ENCODE results near the gene NOMO2.
"Not testable (repeated sequence)": the region's sequence is repeated elsewhere in the genome, so short reads cannot be mapped to it uniquely, and the experiment has no call there.

The NOMO2 gene

DNA sequence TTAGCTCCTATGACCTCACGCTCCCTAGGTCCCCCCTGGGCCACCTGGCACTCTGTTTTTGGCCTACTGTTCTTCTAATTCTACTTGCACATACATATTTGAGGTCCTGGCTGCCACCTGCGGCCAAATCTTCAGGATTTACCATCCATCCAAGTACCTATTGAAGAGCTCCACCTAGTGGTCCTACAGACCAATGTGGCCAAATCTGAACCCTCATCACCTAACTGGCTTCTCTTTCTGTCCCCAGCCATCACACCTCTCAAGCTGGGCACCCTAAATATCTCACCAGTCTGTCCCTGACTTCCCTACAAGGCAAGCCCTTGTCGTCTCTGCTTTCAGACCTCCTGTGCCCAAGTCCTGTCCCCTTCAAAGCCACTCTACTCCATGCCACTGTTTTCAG, 24.9 kb downstream of the NOMO2 start:
- H3K9me3 ChIP-seq (ENCODE audit: control insufficient read depth, insufficient read depth, low read length); H3K4me1 ChIP-seq (ENCODE audit: control insufficient read depth, insufficient read depth, low read length); H3K9ac ChIP-seq (ENCODE audit: low read depth, low read length); H3K4me3 ChIP-seq (ENCODE audit: low read depth, low read length); H3K27ac ChIP-seq (ENCODE audit: low read depth, low read length); H3K27me3 ChIP-seq (ENCODE audit: control insufficient read depth, insufficient read depth, low read length); H3K36me3 ChIP-seq (ENCODE audit: control insufficient read depth, insufficient read depth, low read length): not testable (repeated sequence)

DNA sequence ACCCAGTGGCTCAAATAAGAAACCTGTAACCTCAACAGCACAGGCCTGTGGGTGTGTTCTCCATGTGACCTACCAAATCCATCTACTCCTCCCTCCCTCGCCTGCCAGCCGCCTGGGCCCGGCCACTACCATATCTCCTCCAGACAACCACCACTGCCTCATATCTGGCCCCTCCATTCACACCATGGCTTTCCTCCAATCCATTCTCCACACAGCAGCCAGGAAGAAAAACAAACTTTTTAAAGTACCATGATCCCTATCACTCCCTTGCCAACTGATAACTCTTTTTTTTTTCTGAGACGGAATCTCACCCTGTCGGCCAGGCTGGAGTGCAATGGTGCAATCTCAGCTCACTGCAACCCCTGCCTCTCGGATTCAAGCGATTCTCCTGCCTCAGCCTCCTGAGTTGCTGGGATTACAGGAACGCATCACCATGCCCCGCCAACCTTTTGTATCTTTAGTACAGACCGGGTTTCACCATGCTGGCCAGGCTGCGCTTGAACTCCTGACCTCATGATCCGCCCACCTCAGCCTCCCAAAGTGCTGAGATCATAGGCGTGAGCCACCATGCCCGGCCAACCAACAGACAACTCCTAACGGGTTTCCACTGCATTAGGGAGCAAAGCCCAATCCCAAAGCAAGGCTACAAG, 26.3 kb downstream of the NOMO2 start:
- H3K4me1 ChIP-seq (ENCODE audit: control insufficient read depth, insufficient read depth, low read length); H3K27me3 ChIP-seq (ENCODE audit: control insufficient read depth, insufficient read depth, low read length); H3K4me3 ChIP-seq (ENCODE audit: low read depth, low read length); H3K9ac ChIP-seq (ENCODE audit: low read depth, low read length); H3K27ac ChIP-seq (ENCODE audit: low read depth, low read length); H3K36me3 ChIP-seq (ENCODE audit: control insufficient read depth, insufficient read depth, low read length); H3K9me3 ChIP-seq (ENCODE audit: control insufficient read depth, insufficient read depth, low read length): not testable (repeated sequence)

DNA sequence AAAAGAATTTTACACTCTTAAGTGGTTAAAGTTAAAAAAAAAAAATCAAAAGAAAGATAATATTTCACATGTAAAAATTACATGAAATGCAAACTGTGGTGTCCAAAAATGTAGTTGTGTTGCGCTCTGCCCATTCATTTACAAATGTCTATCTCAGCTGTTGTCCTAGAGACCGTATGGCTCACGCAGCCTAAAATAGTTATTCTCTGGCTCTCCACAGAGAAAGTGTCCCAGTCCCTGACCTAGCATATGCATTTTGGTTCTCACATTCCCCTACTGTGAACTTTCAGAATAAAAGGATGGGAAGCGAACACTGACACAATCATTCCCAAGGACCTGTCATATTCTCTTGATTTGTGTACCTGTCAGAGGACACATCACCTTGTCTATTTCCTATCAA, 27.6 kb downstream of the NOMO2 start:
- not testable (repeated sequence) for H3K9ac ChIP-seq (ENCODE audit: low read depth, low read length); H3K4me1 ChIP-seq (ENCODE audit: control insufficient read depth, insufficient read depth, low read length); H3K4me3 ChIP-seq (ENCODE audit: low read depth, low read length); H3K9me3 ChIP-seq (ENCODE audit: control insufficient read depth, insufficient read depth, low read length); H3K36me3 ChIP-seq (ENCODE audit: control insufficient read depth, insufficient read depth, low read length); H3K27me3 ChIP-seq (ENCODE audit: control insufficient read depth, insufficient read depth, low read length); H3K27ac ChIP-seq (ENCODE audit: low read depth, low read length)

DNA sequence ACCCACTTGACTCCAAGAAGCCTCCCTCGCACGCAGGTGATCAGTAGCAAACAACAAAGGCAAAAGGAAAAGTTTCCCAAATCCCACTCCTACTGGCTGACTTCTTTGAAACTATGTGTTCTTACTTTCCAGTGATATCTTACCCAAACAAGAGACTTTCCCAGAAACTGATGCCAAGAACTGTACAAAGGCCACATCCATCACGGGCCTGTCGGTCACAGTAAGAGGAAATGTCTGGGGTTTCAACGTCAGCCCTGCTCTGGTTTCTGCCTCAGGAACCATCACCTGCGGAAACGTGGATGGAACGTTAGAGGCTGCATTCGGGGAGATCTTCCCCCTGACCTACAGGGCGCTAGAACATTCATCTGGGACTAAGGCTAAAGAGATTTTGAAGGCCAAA, 30.6 kb downstream of the NOMO2 start:
- not testable (repeated sequence) for H3K9ac ChIP-seq (ENCODE audit: low read depth, low read length); H3K9me3 ChIP-seq (ENCODE audit: control insufficient read depth, insufficient read depth, low read length); H3K4me3 ChIP-seq (ENCODE audit: low read depth, low read length)

DNA sequence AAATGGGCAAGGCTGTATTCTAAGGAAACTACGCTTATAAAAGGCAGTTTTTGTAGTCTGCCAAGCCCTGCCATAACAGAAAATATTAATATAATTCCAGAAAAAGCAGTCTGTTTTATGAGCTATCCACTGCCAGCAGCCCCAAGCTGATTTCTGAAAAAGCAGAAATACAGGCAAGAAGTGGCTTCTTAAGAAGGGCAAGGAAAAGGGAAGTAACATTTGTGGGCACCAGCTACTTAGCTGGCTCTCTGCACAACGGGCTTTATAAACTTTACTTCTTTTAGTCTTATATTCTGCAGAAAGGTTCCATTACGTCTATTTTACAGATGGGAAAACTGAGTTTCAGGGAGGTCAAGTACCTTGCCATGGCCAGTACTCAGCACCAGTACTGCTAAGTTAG, 31.6 kb downstream of the NOMO2 start:
- not testable (repeated sequence) for H3K27ac ChIP-seq (ENCODE audit: low read depth, low read length); H3K27me3 ChIP-seq (ENCODE audit: control insufficient read depth, insufficient read depth, low read length); H3K4me3 ChIP-seq (ENCODE audit: low read depth, low read length); H3K9me3 ChIP-seq (ENCODE audit: control insufficient read depth, insufficient read depth, low read length); H3K4me1 ChIP-seq (ENCODE audit: control insufficient read depth, insufficient read depth, low read length); H3K36me3 ChIP-seq (ENCODE audit: control insufficient read depth, insufficient read depth, low read length); H3K9ac ChIP-seq (ENCODE audit: low read depth, low read length)

More for the DNA sequence above, 30.6 kb downstream of the NOMO2 start:
- H3K27me3 ChIP-seq (ENCODE audit: control insufficient read depth, insufficient read depth, low read length); H3K4me1 ChIP-seq (ENCODE audit: control insufficient read depth, insufficient read depth, low read length); H3K27ac ChIP-seq (ENCODE audit: low read depth, low read length); H3K36me3 ChIP-seq (ENCODE audit: control insufficient read depth, insufficient read depth, low read length): not testable (repeated sequence)

DNA sequence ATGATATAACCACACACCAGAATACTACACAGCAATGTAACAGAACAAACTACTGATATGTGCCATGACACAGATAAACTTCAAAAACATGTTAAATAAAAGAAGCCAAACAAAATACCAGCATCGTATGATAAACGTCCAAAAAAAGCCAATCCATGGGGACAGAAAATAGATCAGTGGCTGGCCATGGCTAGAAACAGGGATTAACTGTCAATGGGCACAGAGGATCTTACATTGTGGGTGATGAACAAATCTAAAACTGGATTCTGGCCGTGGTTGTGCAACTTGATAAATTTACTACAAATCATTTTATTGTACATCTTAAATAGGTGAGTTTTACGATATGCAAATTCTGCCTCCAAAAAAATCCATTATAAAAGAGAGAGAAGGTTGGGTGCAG, 35.4 kb downstream of the NOMO2 start:
- not testable (repeated sequence) for H3K4me1 ChIP-seq (ENCODE audit: control insufficient read depth, insufficient read depth, low read length); H3K27me3 ChIP-seq (ENCODE audit: control insufficient read depth, insufficient read depth, low read length); H3K9me3 ChIP-seq (ENCODE audit: control insufficient read depth, insufficient read depth, low read length); H3K9ac ChIP-seq (ENCODE audit: low read depth, low read length); H3K4me3 ChIP-seq (ENCODE audit: low read depth, low read length); H3K36me3 ChIP-seq (ENCODE audit: control insufficient read depth, insufficient read depth, low read length); H3K27ac ChIP-seq (ENCODE audit: low read depth, low read length)

DNA sequence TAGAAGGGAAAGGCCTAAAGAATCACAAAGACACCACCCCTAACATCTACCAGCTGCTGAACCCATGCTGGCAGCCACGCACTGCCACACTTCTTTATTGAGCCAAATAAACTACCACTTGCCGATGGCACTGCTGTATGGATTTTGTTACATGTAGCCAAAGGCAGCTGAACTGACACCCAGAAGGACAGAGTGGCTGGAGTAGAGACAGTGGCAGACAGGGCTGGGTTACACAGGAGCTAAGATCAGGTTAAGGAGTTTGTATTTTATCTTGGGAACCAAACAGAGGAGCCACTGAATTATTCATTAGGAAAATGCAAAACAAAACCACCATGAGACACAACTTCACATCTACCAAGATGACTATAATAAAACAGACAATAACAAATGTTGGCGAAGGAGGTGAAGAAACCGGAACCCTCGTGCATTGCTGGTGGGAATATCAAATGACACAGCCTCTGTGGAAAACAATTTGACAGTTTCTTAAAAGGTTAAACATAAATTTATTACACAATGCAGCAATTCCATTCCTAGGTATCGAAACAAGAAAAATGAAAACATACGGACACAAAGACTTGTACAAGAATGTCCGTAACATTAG, 35.9 kb downstream of the NOMO2 start:
- not testable (repeated sequence) for H3K27me3 ChIP-seq (ENCODE audit: control insufficient read depth, insufficient read depth, low read length); H3K27ac ChIP-seq (ENCODE audit: low read depth, low read length); H3K4me1 ChIP-seq (ENCODE audit: control insufficient read depth, insufficient read depth, low read length); H3K9ac ChIP-seq (ENCODE audit: low read depth, low read length); H3K9me3 ChIP-seq (ENCODE audit: control insufficient read depth, insufficient read depth, low read length); H3K36me3 ChIP-seq (ENCODE audit: control insufficient read depth, insufficient read depth, low read length); H3K4me3 ChIP-seq (ENCODE audit: low read depth, low read length)

DNA sequence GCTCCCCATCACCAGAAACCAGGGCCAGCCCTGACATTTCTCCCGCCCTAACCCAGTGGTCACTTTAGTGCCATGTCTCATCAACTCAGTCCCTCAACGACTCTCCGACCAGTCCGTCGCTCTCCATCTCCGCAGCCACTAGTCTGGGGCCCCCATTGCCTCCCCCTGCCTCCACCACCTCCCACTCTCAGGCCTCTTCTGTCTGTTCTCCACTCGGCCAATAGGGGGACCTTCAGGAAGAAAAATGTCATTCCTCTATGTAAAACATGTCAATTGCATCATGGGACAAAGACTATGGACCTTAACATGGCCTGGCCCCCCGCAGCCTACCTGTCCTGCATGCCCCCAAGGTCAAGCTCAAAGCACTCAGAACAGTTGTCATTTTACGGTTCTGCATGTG, 39.3 kb downstream of the NOMO2 start:
- H3K9me3 ChIP-seq (ENCODE audit: control insufficient read depth, insufficient read depth, low read length): not testable (repeated sequence)

DNA sequence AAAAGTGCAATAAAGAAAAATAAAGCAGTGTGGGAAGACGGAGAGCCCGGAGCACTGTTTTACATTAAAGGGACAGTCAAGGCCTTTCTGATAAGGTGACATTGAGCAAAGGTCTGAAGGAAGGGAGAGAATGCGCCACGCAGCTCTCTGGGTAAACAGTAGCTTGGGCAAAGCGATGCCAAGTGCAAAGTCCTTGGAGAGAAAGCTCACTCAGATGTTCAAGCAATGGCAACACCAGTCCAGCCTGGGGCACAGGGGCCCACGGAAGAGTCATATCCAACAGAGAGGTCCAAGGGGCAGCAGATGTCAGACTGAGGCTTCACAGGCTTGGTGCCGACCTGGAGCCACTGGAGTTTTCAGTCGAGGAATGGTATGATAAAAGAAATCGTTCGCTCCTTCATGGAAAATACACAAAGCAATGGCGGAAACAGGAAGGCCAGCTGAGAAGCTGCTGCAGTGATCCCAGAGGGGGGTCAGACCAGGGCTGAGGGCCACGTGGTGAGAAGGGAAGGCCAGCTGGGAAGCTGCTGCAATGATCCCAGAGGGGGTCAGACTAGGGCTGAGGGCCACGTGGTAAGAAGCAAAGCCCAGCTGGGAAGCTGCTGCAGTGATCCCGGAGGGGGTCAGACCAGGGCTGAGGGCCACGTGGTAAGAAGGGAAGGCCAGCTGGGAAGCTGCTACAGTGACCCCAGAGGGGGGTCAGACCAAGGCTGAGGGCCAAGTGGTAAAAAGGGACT, 40.3 kb downstream of the NOMO2 start:
- H3K4me1 ChIP-seq (ENCODE audit: control insufficient read depth, insufficient read depth, low read length); H3K27me3 ChIP-seq (ENCODE audit: control insufficient read depth, insufficient read depth, low read length); H3K27ac ChIP-seq (ENCODE audit: low read depth, low read length); H3K36me3 ChIP-seq (ENCODE audit: control insufficient read depth, insufficient read depth, low read length); H3K4me3 ChIP-seq (ENCODE audit: low read depth, low read length); H3K9me3 ChIP-seq (ENCODE audit: control insufficient read depth, insufficient read depth, low read length); H3K9ac ChIP-seq (ENCODE audit: low read depth, low read length): not testable (repeated sequence)

More for the DNA sequence above, 39.3 kb downstream of the NOMO2 start:
- not testable (repeated sequence) for H3K9ac ChIP-seq (ENCODE audit: low read depth, low read length); H3K4me3 ChIP-seq (ENCODE audit: low read depth, low read length); H3K4me1 ChIP-seq (ENCODE audit: control insufficient read depth, insufficient read depth, low read length); H3K27ac ChIP-seq (ENCODE audit: low read depth, low read length); H3K27me3 ChIP-seq (ENCODE audit: control insufficient read depth, insufficient read depth, low read length); H3K36me3 ChIP-seq (ENCODE audit: control insufficient read depth, insufficient read depth, low read length)

DNA sequence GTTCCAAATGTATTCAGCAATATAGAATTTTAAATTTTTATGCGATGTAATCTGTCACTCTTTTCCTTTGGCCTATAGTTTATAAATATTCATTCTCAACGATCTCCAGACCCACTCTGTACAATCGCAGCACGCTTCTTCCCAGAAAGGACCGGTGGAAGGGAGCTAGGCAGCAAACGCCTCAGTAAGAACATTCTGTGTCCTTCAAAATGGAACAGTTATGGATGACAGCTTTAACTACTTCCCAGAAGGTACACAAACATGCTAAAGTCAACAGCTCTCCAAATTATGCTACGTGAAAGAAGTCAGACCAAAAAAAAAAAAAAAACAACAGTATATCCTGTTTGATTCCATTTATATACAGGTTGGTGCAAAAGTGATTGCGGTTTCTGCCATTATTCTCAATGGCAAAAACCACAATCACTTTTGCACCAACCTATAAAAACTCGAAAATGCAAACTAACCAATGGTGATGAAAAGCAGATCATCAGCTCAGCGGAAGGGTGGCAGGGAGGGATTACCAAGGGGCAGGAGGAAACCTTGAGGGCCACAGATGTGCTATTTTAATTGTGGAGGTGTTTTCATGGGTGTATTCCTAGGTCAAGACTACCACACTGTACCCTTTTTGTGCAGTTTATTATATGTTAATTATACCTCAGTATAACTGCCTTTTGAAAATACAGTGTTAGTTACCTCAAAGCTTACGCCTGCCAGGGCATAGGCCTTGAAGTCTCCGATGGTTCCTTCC, 43.2 kb downstream of the NOMO2 start:
- not testable (repeated sequence) for H3K27me3 ChIP-seq (ENCODE audit: control insufficient read depth, insufficient read depth, low read length); H3K4me1 ChIP-seq (ENCODE audit: control insufficient read depth, insufficient read depth, low read length); H3K9ac ChIP-seq (ENCODE audit: low read depth, low read length); H3K9me3 ChIP-seq (ENCODE audit: control insufficient read depth, insufficient read depth, low read length); H3K36me3 ChIP-seq (ENCODE audit: control insufficient read depth, insufficient read depth, low read length); H3K27ac ChIP-seq (ENCODE audit: low read depth, low read length); H3K4me3 ChIP-seq (ENCODE audit: low read depth, low read length)

DNA sequence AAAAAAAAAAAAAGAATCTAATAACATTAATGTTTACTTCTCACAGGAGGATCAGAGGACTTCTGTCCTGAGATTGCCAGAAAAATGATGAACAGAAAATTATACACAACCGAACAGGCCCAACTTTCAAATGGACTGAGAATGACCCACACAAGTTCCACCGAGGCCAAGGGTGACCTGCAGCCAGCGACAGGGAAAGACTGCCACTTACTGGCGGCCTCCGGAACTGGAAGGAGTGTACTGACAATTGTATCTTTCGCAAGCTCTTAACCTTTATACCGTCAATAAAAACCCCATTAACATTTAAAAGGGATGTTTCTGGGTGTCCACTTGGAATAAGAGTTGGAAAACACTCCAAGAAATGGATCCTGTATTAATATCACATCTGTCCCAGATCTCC, 63.5 kb downstream of the NOMO2 start:
- not testable (repeated sequence) for H3K27ac ChIP-seq (ENCODE audit: low read depth, low read length); H3K9ac ChIP-seq (ENCODE audit: low read depth, low read length); H3K4me3 ChIP-seq (ENCODE audit: low read depth, low read length); H3K9me3 ChIP-seq (ENCODE audit: control insufficient read depth, insufficient read depth, low read length); H3K4me1 ChIP-seq (ENCODE audit: control insufficient read depth, insufficient read depth, low read length); H3K36me3 ChIP-seq (ENCODE audit: control insufficient read depth, insufficient read depth, low read length); H3K27me3 ChIP-seq (ENCODE audit: control insufficient read depth, insufficient read depth, low read length)

Data from HUES48 (cell line).